Mononuclear cell (primary cell): ENCODE results near the gene RAE1. TPM values are rescaled to one million over a fixed set of nuclear protein-coding genes. Genes with fewer than 3 reads are reported as not detected.

Source experiments
- total RNA-seq: library from RNA; depleted of rRNA; stranded (reverse); fragments of >200 nt; gene quantifications from one replicate; pipeline ENCODE4 v1.2.3, GENCODE V29; 2012

The RAE1 gene
- total RNA-seq, 1 donor, result 37.6 TPM

Other genes starting within 250 kb of the RAE1 start
- gene BMP7, start 84.6 kb upstream of the RAE1 start, total RNA-seq, result not detected
- gene SPO11, start 21.5 kb upstream of the RAE1 start, total RNA-seq, result not detected
- 242 TPM for gene RBM38, start 40.1 kb downstream of the RAE1 start, total RNA-seq
- not detected for gene CTCFL, start 173.9 kb downstream of the RAE1 start, total RNA-seq
- not detected for gene PCK1, start 209.9 kb downstream of the RAE1 start, total RNA-seq